NCI-H460 (cell line): ENCODE data around the gene ATP2A1. TPM values are rescaled to one million over a fixed set of nuclear protein-coding genes. Genes with fewer than 3 reads are reported as not detected.
"Not testable (repeated sequence)": the region's sequence is repeated elsewhere in the genome, so short reads cannot be mapped to it uniquely, and the experiment has no call there.

Experiments
- DNase-seq: peaks from one replicate; pipeline ENCODE4 v3.0.0-alpha.2; 2016; ENCODE audit warnings: low read depth; ENCODE audit errors: extremely low read depth
- total RNA-seq: library from RNA; depleted of rRNA; stranded (reverse); fragments of >200 nt; shearing (Covaris generic); gene quantifications from 2 replicates; pipeline ENCODE4 v1.2.3, GENCODE V29; 2014

The ATP2A1 gene
- total RNA-seq, 1 experiment from 2014 or later, result 2.4 TPM

GRCh38 chr16:28880589-28880915 is 2.3 kb downstream of the ATP2A1 start:
- DNase-seq, result no peak

GRCh38 chr16:28880955-28881354 is 2.7 kb downstream of the ATP2A1 start:
- DNase-seq, result no peak

- DNase-seq, result not testable (repeated sequence)
Measured at GRCh38 chr16:28881565-28881964, 3.3 kb downstream of the ATP2A1 start.

GRCh38 chr16:28882551-28883160 is 4.4 kb downstream of the ATP2A1 start:
- no peak for DNase-seq

- no peak for DNase-seq
Measured at GRCh38 chr16:28883221-28883996, 5.1 kb downstream of the ATP2A1 start.

- DNase-seq, result no peak
Measured at GRCh38 chr16:28884045-28884444, 5.8 kb downstream of the ATP2A1 start.

- no peak for DNase-seq
Measured at GRCh38 chr16:28886945-28887344, 8.7 kb downstream of the ATP2A1 start.

GRCh38 chr16:28890355-28890754 is 12.1 kb downstream of the ATP2A1 start:
- not testable (repeated sequence) for DNase-seq

GRCh38 chr16:28891964-28892890 is 13.9 kb downstream of the ATP2A1 start:
- DNase-seq, result no peak

GRCh38 chr16:28893291-28893690 is 15.0 kb downstream of the ATP2A1 start:
- no peak for DNase-seq

- no peak for DNase-seq
Measured at GRCh38 chr16:28895609-28896008, 17.3 kb downstream of the ATP2A1 start.

- DNase-seq, result no peak
Measured at GRCh38 chr16:28897826-28898225, 19.5 kb downstream of the ATP2A1 start.

GRCh38 chr16:28898266-28898665 is 20.0 kb downstream of the ATP2A1 start:
- no peak for DNase-seq

GRCh38 chr16:28898942-28899341 is 20.7 kb downstream of the ATP2A1 start:
- no peak for DNase-seq

GRCh38 chr16:28899882-28900590 is 21.7 kb downstream of the ATP2A1 start:
- DNase-seq, result no peak

- DNase-seq, result no peak
Measured at GRCh38 chr16:28900601-28901000, 22.3 kb downstream of the ATP2A1 start.

- DNase-seq, result no peak
Measured at GRCh38 chr16:28901862-28902261, 23.6 kb downstream of the ATP2A1 start.

- no peak for DNase-seq
Measured at GRCh38 chr16:28902909-28903308, 24.6 kb downstream of the ATP2A1 start.

GRCh38 chr16:28903344-28904042 is 25.2 kb downstream of the ATP2A1 start:
- DNase-seq, result no peak

- DNase-seq, result no peak
Measured at GRCh38 chr16:28904363-28904762, 26.1 kb downstream of the ATP2A1 start.
